ENCODE data around the gene OR2AP1. TPM values are rescaled to one million over a fixed set of nuclear protein-coding genes. Genes with fewer than 3 reads are reported as not detected.
"Not testable (repeated sequence)": the region's sequence is repeated elsewhere in the genome, so short reads cannot be mapped to it uniquely, and the experiment has no call there.

OR2AP1 gene
- not detected for total RNA-seq

DNA sequence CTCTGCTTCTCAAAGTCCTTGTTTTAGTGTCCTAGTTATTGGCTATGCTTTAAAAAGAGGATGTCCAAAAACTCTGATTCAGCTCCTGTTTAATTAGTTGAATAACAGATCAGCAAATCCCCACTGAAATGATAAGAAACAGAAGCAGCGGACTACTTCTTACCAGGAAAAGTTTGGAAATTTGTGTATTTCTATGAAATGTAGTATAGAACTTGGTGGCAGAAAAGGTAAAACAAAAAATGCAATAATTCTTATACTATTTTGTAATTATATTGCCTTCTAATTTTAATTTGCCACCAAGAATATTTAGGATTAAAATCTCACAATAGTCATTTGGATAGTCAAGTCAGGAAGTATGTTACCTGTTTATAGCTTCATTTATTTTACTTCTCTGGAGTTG, at the start of gene OR2AP1:
TSS of gene OR2AP1 (plus strand) at position 301 of the 400 bp plus-strand sequence. CDS start 1,947 bp downstream, outside the sequence.
- DNase-seq: no peak

DNA sequence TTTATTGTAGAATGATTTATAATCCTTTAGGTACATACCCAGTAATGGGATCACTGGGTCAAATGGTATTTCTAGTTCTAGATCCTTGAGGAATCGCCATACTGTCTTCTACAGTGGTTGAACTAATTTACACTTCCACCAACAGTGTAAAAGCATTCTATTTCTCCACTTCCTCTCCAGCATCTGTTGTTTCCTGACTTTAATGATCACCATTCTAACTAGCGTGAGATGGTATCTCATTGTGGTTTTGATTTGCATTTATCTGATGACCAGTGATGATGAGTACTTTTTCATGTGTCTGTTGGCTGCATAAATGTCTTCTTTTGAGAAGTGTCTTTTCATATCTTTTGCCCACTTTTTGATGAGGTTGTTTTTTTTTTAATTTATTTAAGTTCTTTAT, 24.0 kb upstream of the OR2AP1 start:
- DNase-seq: not testable (repeated sequence)

DNA sequence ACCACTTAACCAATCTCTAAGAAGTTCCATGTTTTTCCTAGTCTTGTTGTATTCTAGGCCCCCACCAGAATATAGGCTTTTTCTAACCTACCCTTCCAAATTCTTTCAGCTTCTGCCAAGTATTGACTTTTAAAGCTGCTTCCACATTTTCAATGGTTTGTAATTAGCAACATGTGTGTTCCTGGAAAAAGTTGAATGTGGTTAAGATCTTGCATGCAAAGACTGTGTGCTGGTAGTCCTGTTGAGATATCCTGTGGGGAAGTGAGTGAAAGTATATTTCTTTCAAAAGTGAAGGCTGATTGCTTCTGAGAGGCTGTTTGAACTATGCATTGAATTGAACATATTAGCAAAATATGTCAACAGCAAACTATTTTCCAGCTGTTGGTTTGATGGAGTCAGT, 23.5 kb upstream of the OR2AP1 start:
- no peak for DNase-seq

DNA sequence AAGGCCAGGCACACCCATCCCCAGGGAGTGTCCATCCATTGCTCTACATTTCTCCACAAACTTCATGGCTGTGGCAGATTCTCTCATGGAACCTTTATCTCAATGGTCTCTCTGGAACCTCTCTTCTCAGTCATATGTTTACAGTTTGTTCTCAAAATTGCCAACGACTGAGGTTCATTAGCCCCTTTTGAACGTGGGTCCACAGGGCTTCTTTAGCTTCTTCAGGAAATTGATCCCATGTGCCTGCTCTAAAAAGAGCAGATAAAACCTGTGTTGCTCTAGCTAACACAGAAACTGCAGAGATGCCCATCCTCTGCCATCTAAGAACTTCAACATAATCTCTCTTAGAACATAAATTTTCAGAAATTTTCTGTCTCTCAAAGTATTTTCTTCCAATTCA, 23.0 kb upstream of the OR2AP1 start, which contains the start of gene OR6C4:
TSS of gene OR6C4 (plus strand) at position 301 of the 400 bp plus-strand sequence. CDS start 1,625 bp downstream, outside the sequence.
- no peak for DNase-seq

DNA sequence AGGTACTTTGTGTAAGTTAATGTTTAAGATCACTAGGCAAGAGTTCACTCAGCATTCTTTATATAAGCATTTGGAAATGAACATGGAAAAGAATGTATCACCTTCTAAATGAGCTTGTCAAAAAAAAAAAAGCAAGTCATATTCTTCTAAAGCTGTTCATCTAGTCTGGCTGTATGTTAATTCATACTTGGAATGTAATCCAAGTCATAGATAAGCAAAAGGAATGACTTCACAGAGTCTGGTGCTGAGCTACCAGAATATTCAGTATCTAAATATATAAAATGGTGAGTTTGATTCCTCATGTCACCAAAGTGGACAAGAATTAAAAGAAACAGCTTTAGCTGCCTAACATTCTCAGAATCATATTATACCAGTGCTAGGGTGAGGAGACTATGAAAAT, 18.0 kb upstream of the OR2AP1 start:
- no peak for DNase-seq

DNA sequence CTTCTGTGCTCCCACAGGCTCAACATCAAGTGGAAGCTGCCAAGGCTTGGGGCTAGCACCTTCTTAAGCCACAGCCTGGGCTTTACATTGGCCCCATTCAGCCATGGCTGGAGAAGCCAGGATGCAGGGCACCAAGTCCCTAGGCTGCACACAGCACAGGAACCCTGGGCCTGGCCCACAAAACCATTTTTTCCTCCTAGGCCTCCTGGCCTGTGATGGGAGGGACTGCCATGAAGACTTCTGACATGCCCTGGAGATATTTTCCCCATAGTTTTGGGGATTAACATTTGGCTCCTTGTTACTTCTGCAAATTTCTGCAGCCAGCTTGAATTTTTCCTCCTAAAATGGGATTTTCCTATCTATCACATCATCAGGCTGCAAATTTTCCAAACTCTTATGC, 2.2 kb upstream of the OR2AP1 start:
- DNase-seq: not testable (repeated sequence)

DNA sequence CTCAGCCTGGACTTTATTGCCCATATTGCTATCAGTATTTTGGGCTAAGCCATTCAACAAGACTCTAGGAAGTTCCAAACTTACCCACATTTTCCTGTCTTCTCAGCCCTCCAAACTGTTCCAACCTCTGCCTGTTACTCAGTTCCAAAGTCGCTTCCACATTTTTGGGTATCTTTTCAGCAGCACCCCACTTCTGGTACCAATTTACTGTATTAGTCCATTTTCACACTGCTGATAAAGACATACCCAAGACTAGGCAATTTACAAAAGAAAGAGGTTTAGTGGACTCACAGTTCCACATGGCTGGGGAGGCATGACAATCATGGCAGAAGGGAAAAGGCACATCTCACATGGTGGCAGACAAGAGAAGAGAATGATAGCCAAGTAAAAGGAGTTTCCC, 1.6 kb upstream of the OR2AP1 start:
- DNase-seq: not testable (repeated sequence)

DNA sequence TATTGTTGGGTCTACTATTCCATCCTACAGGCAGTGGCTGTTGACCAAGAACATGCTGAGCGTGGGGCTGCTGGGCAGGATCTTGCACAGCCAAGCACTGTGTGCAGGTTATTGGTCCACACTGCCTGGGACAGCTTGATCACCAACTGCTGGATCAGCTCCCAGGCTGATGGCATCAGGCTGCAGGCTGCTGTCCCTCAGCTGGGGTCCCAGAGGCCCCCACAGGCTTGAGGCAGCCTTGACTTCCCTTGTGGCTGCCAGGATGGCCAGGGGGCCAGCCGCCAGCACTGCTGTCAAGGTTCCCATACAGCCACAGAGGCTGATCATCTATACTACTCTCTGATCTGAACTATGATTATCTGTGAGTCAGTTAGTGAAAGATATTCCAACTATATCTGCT, 9.8 kb downstream of the OR2AP1 start:
- no peak for DNase-seq

DNA sequence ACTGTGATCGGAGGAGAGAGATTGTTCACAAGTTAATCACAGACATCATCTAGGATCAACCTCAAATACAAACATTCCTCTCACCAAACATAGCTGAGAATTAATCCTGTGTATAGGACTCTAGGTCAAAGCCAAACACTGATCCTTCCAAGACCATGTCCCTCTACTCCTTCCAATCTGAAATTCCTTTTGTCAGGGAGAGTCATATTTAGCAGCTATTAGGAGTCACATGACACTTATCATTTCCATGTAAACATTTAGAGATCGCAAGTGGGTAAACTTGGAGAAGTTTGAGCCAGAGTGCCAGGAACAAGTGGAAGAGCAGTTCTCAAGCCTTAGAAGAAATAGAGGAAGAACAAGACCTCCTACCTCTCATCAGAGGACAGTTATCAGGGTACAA, 13.5 kb downstream of the OR2AP1 start:
- DNase-seq: no peak

DNA sequence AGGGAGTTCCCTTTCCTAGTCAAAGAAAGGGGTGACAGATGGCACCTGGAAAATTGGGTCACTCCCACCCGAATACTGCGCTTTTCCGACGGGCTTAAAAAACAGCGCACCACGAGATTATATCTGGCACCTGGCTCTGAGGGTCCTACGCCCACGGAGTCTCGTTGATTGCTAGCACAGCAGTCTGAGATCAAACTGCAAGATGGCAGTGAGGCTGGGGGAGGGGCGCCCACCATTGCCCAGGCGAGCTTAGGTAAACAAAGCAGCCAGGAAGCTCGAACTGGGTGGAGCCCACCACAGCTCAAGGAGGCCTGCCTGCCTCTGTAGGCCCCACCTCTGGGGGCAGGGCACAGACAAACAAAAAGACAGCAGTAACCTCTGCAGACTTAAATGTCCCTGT, 17.9 kb downstream of the OR2AP1 start:
- not testable (repeated sequence) for DNase-seq

DNA sequence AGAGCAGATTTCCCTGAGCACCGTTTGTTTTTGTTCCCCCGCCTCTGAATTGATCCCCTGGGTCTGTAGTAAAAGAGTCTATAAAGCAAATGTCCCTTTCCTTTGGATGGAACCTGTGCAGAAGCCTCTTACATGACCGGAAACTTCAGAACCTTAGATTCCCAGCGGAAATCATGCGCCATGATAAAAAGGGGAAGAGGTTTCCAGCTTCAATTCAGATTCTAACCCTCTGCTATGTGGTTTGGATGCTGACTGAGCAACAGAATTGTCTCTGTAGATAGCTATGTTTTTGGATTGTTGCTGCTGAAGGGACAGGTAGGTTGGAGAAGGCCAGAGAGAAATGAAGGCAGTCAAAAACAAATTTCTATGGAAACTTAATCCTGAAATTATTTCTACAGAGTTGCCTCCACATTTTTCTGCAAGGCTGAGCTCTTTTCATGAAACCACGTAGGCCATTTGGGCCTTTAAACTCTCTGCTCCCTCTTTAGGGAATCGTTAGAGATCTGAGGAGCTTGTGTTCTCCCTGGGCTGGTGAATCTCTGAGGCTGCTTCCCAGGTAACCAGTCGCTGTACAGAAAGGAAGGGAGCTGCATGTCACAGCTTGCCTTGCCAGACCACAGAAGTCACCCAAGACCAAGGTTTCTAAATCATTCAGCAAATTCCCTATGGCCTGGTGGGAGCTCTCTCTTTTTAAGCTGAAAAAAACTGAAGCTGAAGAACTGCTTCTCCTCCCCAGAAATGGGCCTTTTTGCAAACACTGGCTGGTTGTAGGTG, 35.7 kb downstream of the OR2AP1 start:
- DNase-seq: no peak

DNA sequence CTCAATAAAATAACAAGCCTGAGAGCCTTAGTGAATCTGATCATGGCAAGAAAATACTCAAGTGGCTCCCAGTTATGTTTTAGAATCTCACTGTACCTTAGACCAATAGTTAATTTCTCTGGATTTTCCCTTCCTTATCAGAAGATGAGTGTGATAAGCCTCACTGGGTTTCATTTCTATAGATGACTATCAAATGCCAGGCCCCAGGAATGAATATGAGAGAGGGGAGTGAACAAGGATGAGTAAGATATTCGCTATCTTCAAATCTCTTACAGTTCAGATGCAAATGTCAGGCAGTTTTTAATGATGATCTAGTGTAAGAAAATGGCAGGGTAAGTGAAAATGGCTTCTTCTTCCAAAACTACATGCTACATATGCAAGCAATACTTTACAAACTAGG, 38.3 kb downstream of the OR2AP1 start:
- DNase-seq: no peak

DNA sequence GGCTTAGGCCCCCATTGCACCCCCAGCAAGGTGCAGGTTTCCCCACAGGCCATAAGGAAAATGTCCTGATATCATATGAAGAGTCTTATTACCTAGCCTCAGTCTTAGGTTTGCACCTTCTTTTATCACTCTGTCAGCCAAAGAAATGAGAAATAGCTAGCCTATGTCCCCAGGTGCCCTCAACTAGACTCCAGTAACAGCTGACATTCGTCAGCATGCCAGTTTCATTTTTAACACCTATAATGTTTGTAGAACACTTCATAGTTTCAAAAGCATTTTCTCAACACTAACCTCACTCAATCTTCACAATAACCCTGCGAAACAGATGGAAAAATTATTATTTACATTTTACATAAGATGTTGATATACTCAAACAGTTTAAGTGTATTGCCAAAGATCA, 40.4 kb downstream of the OR2AP1 start:
- no peak for DNase-seq

DNA sequence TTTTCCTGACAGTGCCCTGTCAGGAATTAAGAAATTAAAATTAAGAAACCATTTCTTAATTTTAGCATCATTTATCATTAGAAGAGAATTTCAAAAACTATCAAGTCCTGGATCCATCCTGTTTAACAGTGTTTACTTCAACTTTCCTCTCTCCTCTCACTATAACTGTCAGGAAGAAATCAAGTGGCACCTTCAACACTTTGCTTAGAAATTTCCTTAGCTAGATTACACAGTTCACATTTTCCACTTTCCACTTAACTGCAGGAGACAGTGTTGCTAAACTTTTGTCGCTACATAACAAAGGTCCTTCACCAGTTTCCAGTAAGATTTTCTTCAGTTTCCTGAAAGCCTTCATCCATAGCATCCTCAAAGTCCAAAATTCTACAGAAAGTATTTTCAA, 42.5 kb downstream of the OR2AP1 start:
- no peak for DNase-seq

DNA sequence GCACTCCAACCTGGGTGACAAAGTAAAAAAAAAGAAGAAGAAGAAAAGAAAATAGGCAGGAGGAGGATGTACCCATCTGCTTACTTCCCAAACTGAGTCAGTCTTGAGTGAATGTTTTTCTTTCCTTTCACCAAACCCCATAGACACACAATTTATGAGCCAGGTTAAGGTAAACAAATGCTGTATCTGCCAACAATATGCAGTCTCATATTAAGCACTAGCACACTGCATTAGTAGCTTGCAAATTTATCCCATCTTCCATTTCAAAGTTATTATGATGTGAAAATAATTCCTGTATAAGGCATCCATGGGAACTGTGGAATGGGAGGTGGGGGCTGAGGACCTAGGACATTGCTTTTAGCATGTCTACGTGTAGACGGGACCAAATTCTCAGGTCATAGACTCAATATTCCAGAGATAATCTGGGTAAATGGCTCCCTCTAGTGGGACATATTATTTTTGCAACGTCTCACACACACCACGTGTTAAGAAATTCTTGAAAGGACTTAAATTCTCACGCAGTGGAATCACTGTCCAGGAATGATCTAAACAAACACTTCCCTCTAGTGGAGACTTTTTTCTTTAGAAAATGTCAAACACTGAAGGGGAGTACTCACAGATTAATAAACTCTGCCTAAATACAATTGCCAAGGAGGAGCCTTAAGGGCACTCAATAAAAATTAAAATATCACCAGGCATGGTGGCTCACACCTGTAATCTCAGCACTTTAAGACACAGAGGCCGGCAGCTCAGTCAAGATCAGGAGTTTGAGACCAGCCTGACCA, 47.3 kb downstream of the OR2AP1 start:
- peak; percentile 96 for DNase-seq

DNA sequence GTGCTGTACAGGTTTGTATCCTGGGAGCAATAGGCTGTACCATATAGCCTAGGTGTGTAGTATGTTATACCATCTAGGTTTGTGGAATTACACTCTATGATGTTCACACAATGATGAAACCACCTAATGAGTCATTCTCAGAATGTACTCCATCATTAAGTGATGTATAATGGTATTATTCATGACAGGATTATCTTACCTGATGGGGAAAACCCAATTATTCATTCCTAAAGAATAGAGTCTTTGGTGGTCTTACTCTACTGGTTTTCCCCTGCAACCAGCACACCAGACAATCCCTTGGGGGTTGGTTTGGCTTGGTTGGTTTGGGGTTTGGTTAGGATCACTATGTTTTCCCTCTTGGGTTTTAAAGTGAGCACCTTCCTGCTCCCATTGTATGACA, 51.8 kb downstream of the OR2AP1 start:
- no peak for DNase-seq

Other genes with a start within 250 kb of the OR2AP1 start
- not detected for gene OR6C3, start 241.7 kb upstream of the OR2AP1 start, total RNA-seq
- gene OR6C75, start 209.5 kb upstream of the OR2AP1 start, total RNA-seq: not detected
- gene OR6C65, start 171.9 kb upstream of the OR2AP1 start, total RNA-seq: not detected
- gene OR6C76, start 146.2 kb upstream of the OR2AP1 start, total RNA-seq: not detected
- gene OR6C2, start 128.4 kb upstream of the OR2AP1 start, total RNA-seq: not detected
- not detected for gene OR6C70, start 102.3 kb upstream of the OR2AP1 start, total RNA-seq
- not detected for gene OR6C68, start 80.1 kb upstream of the OR2AP1 start, total RNA-seq
- gene OR6C4, start 22.9 kb upstream of the OR2AP1 start, total RNA-seq: not detected
- not detected for gene OR10P1, start 64.4 kb downstream of the OR2AP1 start, total RNA-seq
- gene ITGA7, start 135.4 kb downstream of the OR2AP1 start, total RNA-seq: 278 TPM
- gene BLOC1S1, start 143.6 kb downstream of the OR2AP1 start, total RNA-seq: 78.9 TPM
- 18.8 TPM for gene RDH5, start 147.9 kb downstream of the OR2AP1 start, total RNA-seq
- gene CD63, start 156.5 kb downstream of the OR2AP1 start, total RNA-seq: 710 TPM
- 4.5 TPM for gene GDF11, start 170.7 kb downstream of the OR2AP1 start, total RNA-seq
- 51.6 TPM for gene SARNP, start 245.3 kb downstream of the OR2AP1 start, total RNA-seq
- gene ORMDL2, start 245.6 kb downstream of the OR2AP1 start, total RNA-seq: 5.4 TPM

Measured in tongue (tissue), 2 donors.